RWPE1 (cell line): Measurements from ENCODE around the gene RBM33.

Source experiments
- CTCF ChIA-PET: fragments of 350-600 bp; sonication (Branson Sonifier 250); formaldehyde crosslinking; extraction: SDS; loops from one replicate; lab custom pipeline; 2021; lab: Yijun Ruan, JAX
- POLR2A ChIA-PET: fragments of 400-600 bp; formaldehyde crosslinking; extraction: SDS; loops from one replicate; lab custom pipeline; 2020; ENCODE audit warnings: antibody characterized with exemption; ENCODE audit not compliant: low non-redundant PET; lab: Yijun Ruan, JAX
- DNase-seq: peaks from one replicate; pipeline ENCODE4 v3.0.0; 2012; ENCODE audit warnings: low spot score
- H3K27ac ChIP-seq: fragments of 450-650 bp; 2 replicates; pipeline ENCODE4 v1.5.1; 2017
- TF ChIP-seq, protein P1 (sequence below): fragments of 450-650 bp; conservative IDR thresholded peaks from 2 replicates; pipeline ENCODE4 v1.5.1; 2017; ENCODE audit warnings: low read depth, mild to moderate bottlenecking

Gene RBM33

DNA sequence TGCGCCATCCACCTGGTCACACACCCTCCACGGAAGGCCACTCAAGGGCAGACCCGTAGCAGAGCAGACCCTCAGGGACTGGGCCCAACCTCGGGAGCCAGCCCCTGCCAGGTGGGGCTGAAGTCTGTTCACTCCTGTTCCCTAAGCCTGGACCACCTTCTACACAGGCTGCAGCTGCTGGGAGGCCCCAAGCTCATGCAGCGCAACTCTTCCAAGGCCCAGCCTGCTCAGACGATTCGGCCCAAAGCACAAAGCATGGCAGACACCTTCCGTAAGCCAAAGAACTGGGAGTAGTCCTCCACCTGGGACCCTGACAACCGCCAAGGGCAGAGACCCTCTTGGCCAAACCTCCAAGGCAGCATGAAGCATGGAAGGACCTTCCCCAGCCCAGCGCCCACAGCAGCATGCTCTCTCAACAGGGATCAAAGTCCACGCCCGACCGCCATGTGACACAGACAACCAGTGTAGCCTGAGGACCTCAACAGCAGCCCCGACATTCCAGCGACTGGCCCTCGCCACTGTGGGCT lies 156.3 kb downstream of the RBM33 start:
- DNase-seq: no peak
- POLR2A ChIA-PET: no interaction called here
- TF ChIP-seq, protein P1, sequence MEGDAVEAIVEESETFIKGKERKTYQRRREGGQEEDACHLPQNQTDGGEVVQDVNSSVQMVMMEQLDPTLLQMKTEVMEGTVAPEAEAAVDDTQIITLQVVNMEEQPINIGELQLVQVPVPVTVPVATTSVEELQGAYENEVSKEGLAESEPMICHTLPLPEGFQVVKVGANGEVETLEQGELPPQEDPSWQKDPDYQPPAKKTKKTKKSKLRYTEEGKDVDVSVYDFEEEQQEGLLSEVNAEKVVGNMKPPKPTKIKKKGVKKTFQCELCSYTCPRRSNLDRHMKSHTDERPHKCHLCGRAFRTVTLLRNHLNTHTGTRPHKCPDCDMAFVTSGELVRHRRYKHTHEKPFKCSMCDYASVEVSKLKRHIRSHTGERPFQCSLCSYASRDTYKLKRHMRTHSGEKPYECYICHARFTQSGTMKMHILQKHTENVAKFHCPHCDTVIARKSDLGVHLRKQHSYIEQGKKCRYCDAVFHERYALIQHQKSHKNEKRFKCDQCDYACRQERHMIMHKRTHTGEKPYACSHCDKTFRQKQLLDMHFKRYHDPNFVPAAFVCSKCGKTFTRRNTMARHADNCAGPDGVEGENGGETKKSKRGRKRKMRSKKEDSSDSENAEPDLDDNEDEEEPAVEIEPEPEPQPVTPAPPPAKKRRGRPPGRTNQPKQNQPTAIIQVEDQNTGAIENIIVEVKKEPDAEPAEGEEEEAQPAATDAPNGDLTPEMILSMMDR: no peak
- CTCF ChIA-PET: interaction anchor here (0.7 kb wide), 1 partner anchor 588 kb away, joined by 3 read pairs; no protein-coding TSS in a partner anchor
- H3K27ac ChIP-seq: no peak overlapping the region

DNA sequence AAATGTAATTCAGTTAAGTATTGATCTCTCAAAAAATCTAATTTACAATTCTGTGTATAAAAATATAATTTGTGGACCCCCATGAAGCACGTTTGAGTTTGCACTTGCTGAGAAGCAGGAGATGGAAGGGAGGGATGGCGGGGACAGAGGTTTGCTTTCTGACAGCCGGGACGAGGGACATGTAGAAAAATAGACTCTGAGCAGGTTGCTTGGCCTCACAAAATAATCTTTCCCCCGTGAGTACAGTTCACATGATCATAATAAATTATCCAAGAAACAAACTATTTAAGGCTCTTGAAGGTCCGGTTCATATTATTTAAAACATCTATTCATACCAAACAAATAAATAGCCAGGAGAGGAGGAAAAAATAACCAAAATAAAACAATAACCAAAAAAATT lies 157.8 kb downstream of the RBM33 start:
- CTCF ChIA-PET: no interaction called here

DNA sequence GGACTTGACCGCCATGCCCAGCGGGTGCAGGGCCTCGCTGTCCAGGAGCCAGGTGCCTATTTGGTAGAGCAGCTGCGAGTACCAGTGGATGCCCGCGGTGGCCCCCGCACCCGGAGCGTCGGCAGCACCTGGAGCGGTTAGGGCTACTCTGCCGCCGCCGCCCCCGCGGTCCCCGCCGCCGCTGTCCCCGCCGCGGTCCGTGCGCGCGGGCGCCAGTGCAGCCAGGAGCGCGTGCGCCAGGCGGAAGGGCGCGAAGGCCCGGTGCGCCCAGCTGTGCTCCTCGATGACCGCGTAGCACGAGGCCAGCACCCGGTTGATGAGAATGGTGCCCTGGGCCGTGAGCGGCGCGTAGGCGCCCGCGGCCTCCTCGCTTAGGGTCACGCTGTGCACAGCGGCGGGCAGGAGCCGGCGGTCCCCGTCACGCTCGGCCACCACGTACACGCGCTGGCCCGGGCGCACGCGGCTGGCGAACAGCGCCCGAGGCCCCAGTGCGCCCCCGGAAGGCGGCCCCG lies 158.5 kb downstream of the RBM33 start:
- DNase-seq: no peak
- no peak overlapping the region for H3K27ac ChIP-seq
- CTCF ChIA-PET: no interaction called here
- POLR2A ChIA-PET: no interaction called here
- TF ChIP-seq, protein P1: no peak

More for the DNA sequence above, 157.8 kb downstream of the RBM33 start:
- DNase-seq: no peak
- H3K27ac ChIP-seq: no peak overlapping the region
- TF ChIP-seq, protein P1: no peak
- POLR2A ChIA-PET: no interaction called here

DNA sequence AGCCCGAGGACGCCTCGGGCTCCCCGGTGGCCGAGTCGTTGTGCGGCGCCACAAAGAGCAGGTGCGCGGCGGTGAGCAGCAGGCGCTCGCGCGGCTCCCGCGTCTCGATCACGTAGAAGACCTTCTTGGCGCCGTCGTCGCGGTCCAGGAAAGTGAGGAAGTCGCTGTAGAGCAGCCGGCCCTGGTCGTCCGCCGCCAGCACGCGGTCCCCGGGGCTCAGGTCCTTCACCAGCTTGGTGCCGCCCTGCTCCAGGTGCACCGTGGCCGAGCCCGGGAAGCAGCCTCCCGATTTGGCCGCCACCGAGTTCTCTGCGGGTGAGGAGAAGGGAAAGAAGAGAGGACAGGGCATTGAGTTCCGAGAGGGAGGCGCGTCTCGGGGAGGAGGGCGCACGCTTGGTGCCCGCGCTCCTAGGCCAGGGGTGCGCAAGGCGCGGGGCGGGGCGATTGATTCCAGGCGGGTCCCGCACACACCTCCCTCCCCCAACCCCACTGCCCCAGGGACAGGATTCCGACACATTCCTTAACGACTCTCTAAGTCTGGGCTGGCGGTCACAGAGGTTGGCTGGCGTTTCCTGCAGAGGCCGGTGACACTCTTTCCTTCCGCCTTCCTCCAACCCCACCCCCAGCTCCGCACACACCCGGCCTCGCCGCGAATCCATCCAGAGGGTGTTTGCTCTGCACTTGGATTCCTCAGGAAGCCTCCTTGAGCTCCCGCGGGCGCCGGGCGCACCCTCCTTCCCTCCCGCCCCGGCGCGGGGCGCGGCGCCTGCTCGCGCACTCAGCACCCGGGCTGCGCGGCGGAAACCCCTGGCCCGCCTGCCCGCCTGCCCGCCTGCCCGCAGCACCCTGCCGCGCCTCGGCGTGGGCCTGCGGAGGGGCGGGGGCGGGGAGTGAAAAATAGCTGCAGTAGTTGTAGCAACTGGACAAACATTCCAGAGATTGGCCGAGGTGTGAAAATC lies 159.2 kb downstream of the RBM33 start:
- CTCF ChIA-PET: no interaction called here
- TF ChIP-seq, protein P1: no peak
- POLR2A ChIA-PET: no interaction called here

DNA sequence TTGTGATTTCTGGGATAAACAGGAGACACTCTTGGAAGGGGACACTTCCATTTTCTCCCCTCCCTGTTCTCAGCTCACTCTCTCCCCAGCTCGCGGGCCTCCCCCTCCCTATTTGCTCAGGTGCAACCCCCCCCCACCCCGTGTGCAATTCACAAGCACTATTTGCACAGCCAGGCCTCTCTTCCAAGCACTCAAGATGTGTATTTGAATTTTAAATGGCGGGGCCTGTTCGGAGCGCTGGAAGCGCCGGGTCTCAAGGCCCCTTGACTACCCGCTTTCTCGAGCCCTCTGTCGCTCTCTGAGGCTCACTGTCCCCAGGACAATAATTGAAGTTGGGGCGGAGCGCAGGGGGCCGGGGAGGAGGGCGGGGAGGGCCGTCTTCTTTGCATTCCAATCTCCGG lies 160.0 kb downstream of the RBM33 start:
- ChIA-PET CTCF (interaction anchor here (0.7 kb wide), 1 partner anchor 173 kb away, joined by 3 read pairs; no protein-coding TSS in a partner anchor), POLR2A (no interaction called here)
- DNase-seq: no peak
- TF ChIP-seq, protein P1: no peak
- no peak overlapping the region for H3K27ac ChIP-seq

More for the DNA sequence above, 159.2 kb downstream of the RBM33 start:
- DNase-seq: no peak
- H3K27ac ChIP-seq: no peak overlapping the region
